ENCODE data around the gene PREX1.
"Not testable (repeated sequence)": the region's sequence is repeated elsewhere in the genome, so short reads cannot be mapped to it uniquely, and the experiment has no call there.

The PREX1 gene

GRCh38 chr20:48614593-48615274 lies 213.1 kb downstream of the PREX1 start:
- DNase-seq, result no peak

GRCh38 chr20:48613926-48614325 lies 213.9 kb downstream of the PREX1 start:
- DNase-seq, result no peak

- DNase-seq, result no peak
These were observed 215.5 kb downstream of the PREX1 start for GRCh38 chr20:48612335-48612734.

- no peak for DNase-seq
These were observed 216.8 kb downstream of the PREX1 start for GRCh38 chr20:48610996-48611395.

- DNase-seq, result no peak
These were observed 218.3 kb downstream of the PREX1 start for GRCh38 chr20:48609491-48609978.

GRCh38 chr20:48608756-48609155 lies 219.0 kb downstream of the PREX1 start:
- DNase-seq, result no peak

GRCh38 chr20:48607544-48607865 lies 220.3 kb downstream of the PREX1 start:
- DNase-seq, result no peak

- DNase-seq, result no peak
These were observed 220.8 kb downstream of the PREX1 start for GRCh38 chr20:48606841-48607543.

- no peak for DNase-seq
These were observed 221.5 kb downstream of the PREX1 start for GRCh38 chr20:48606172-48606840.

GRCh38 chr20:48605364-48606171 lies 222.2 kb downstream of the PREX1 start:
- no peak for DNase-seq

GRCh38 chr20:48604936-48605335 lies 222.9 kb downstream of the PREX1 start:
- no peak for DNase-seq

- DNase-seq, result no peak
These were observed 223.4 kb downstream of the PREX1 start for GRCh38 chr20:48604426-48604825.

GRCh38 chr20:48603819-48604405 lies 223.9 kb downstream of the PREX1 start:
- no peak for DNase-seq

- DNase-seq, result no peak
These were observed 224.5 kb downstream of the PREX1 start for GRCh38 chr20:48603116-48603818.

- DNase-seq, result no peak
These were observed 226.0 kb downstream of the PREX1 start for GRCh38 chr20:48601798-48602197.

- DNase-seq, result no peak
These were observed 227.3 kb downstream of the PREX1 start for GRCh38 chr20:48600470-48600945.

GRCh38 chr20:48599748-48600469 lies 227.9 kb downstream of the PREX1 start:
- DNase-seq, result no peak

GRCh38 chr20:48599106-48599747 lies 228.6 kb downstream of the PREX1 start:
- DNase-seq, result no peak

GRCh38 chr20:48598303-48598941 lies 229.4 kb downstream of the PREX1 start:
- DNase-seq, result not testable (repeated sequence)
